ENCODE measurements around the gene LRRC25.
A peak's percentile ranks its signal among the peaks of the same experiment; 100 is the strongest.

LRRC25 gene

DNA sequence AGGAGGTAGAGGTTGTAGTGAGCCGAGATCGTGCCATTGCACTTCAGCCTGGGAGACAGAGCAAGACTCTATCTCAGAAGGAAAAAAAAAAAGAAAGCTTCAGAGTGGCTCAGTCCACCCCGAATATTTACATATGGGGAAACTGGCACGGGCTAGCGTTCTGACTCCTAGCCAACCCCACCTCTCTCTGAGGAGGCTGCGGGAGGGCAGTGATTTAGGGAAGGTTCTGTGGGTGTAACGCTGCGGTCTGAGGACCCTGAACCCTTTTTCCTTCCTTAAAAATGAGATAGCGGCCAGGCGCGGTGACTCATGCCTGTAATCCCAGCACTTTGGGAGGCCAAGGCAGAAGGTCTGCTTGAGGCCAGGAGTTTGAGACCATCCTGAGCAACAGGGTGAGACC, 5.0 kb downstream of the LRRC25 start:
- no peak overlapping the region for H3K4me3 ChIP-seq (ENCODE audit: insufficient read depth in 1 of 2, low read depth in 1 of 2, low read length in 2 of 2)
- H3K36me3 ChIP-seq (ENCODE audit: control insufficient read depth in 1 of 2, insufficient read depth in 2 of 2, low read depth in 1 of 2, low read length in 2 of 2), result peaks cover 16 to 22% of the 10 kb centered on the region in 2 experiments
- no peak overlapping the region for H3K4me2 ChIP-seq (ENCODE audit: low read length, poor library complexity, severe bottlenecking)
- H2BK15ac ChIP-seq (ENCODE audit: low read depth, poor library complexity, severe bottlenecking), result no peak overlapping the region
- H3K9me3 ChIP-seq (ENCODE audit: control insufficient read depth, low read length), result no peaks in the 10 kb centered on the region
- H4K91ac ChIP-seq (ENCODE audit: low read length), result no peak overlapping the region
- no peak overlapping the region for H3K9ac ChIP-seq (ENCODE audit: low read length)
- no peak overlapping the region for H2AFZ ChIP-seq (ENCODE audit: low read depth, low read length)
- DNase-seq, result no peak
- H2BK12ac ChIP-seq (ENCODE audit: low read length in 2 of 2), result no peak overlapping the region
- no peak overlapping the region for H3K14ac ChIP-seq (ENCODE audit: low read length in 2 of 2)
- WGBS, result 87% methylated on average over 8 of the region's 11 CpGs
- H2BK5ac ChIP-seq (ENCODE audit: low read depth, low read length, poor library complexity, severe bottlenecking), result no peak overlapping the region
- H2BK120ac ChIP-seq (ENCODE audit: low read depth, low read length), result no peak overlapping the region
- H3K4me1 ChIP-seq (ENCODE audit: control insufficient read depth, insufficient read depth, low read depth, low read length), result peaks cover 12% of the 10 kb centered on the region
- no peak overlapping the region for H4K8ac ChIP-seq (ENCODE audit: low read length)
- H2AK5ac ChIP-seq (ENCODE audit: low read length, severe bottlenecking), result no peak overlapping the region
- no peak overlapping the region for H3K23ac ChIP-seq (ENCODE audit: low read length in 2 of 2)
- H3K27ac ChIP-seq (ENCODE audit: low read length, poor library complexity, severe bottlenecking), result no peak overlapping the region
- H3K4ac ChIP-seq (ENCODE audit: low read depth in 1 of 2, low read length in 2 of 2), result no peak overlapping the region
- H3K18ac ChIP-seq (ENCODE audit: low read depth in 1 of 2, low read length in 2 of 2), result no peak overlapping the region
- peaks cover 0 to 12% of the 10 kb centered on the region in 2 experiments for H3K27me3 ChIP-seq (ENCODE audit: control insufficient read depth in 1 of 2, insufficient read depth in 1 of 2, low read length in 2 of 2)
- H3K79me1 ChIP-seq (replicated peaks; ENCODE audit: low read length, poor library complexity, severe bottlenecking), result no peaks in the 10 kb centered on the region

DNA sequence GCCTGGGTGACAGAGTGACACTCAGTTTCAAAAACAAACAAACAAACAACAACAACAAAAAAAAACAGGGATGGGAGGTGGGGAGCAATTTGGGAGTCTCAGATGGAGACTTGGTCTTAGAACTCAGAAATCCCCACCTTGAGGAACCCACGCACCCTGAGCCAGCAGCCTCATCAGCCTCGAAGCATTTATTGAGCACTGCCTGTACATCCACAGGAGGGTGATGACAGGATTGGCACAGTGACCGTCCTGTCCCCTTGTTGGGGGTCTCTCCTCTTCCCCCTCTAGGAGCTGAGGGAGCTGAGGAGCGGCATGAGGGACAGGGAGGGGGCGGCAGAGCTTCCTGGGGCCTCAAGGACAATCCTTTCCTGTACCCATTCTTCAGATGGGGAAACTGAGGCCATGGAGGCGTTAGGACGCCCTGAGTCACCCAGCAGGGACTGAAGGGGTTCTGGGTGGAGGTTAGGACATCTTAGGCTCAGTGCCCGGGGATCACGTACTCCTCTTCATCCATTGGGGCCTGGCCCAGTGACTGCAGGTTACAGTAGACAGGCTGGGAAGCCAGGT, 5.8 kb downstream of the LRRC25 start:
- H2BK120ac ChIP-seq (ENCODE audit: low read depth, low read length), result no peak overlapping the region
- no peak overlapping the region for H3K4me2 ChIP-seq (ENCODE audit: low read length, poor library complexity, severe bottlenecking)
- peak overlapping the region; percentile 19 for H4K91ac ChIP-seq (ENCODE audit: low read length)
- no peak overlapping the region for H3K18ac ChIP-seq (ENCODE audit: low read depth in 1 of 2, low read length in 2 of 2)
- H2BK5ac ChIP-seq (ENCODE audit: low read depth, low read length, poor library complexity, severe bottlenecking), result no peak overlapping the region
- no peak for DNase-seq
- no peak overlapping the region for H3K14ac ChIP-seq (ENCODE audit: low read length in 2 of 2)
- H3K23ac ChIP-seq (ENCODE audit: low read length in 2 of 2), result no peak overlapping the region
- no peak overlapping the region for H3K4me3 ChIP-seq (ENCODE audit: insufficient read depth in 1 of 2, low read depth in 1 of 2, low read length in 2 of 2)
- H2AFZ ChIP-seq (ENCODE audit: low read depth, low read length), result no peak overlapping the region
- peak overlapping the region; percentile 11 for H2AK5ac ChIP-seq (ENCODE audit: low read length, severe bottlenecking)
- H3K4ac ChIP-seq (ENCODE audit: low read depth in 1 of 2, low read length in 2 of 2), result peak overlapping the region in 1 of 2 experiments; percentile 29
- H3K36me3 ChIP-seq (ENCODE audit: control insufficient read depth in 1 of 2, insufficient read depth in 2 of 2, low read depth in 1 of 2, low read length in 2 of 2), result peaks cover 16 to 29% of the 10 kb centered on the region in 2 experiments
- peak overlapping the region in 1 of 2 experiments; percentile 59 for H2BK12ac ChIP-seq (ENCODE audit: low read length in 2 of 2)
- H3K27me3 ChIP-seq (ENCODE audit: control insufficient read depth in 1 of 2, insufficient read depth in 1 of 2, low read length in 2 of 2), result peaks cover 0 to 4% of the 10 kb centered on the region in 2 experiments
- no peak overlapping the region for H2BK15ac ChIP-seq (ENCODE audit: low read depth, poor library complexity, severe bottlenecking)
- no peak overlapping the region for H3K9ac ChIP-seq (ENCODE audit: low read length)
- WGBS, result 89% methylated on average over 9 of the region's 9 CpGs
- H4K8ac ChIP-seq (ENCODE audit: low read length), result peak overlapping the region; percentile 35
- H3K9me3 ChIP-seq (ENCODE audit: control insufficient read depth, low read length), result no peaks in the 10 kb centered on the region
- H3K4me1 ChIP-seq (ENCODE audit: control insufficient read depth, insufficient read depth, low read depth, low read length), result peaks cover 16% of the 10 kb centered on the region
- no peak overlapping the region for H3K27ac ChIP-seq (ENCODE audit: low read length, poor library complexity, severe bottlenecking)
- H3K79me1 ChIP-seq (replicated peaks; ENCODE audit: low read length, poor library complexity, severe bottlenecking), result no peaks in the 10 kb centered on the region

- peaks cover 20% of the 10 kb centered on the region for H3K4me1 ChIP-seq (ENCODE audit: control insufficient read depth, insufficient read depth, low read depth, low read length)
- H3K4me3 ChIP-seq (ENCODE audit: insufficient read depth in 1 of 2, low read depth in 1 of 2, low read length in 2 of 2), result no peak overlapping the region
- no peak overlapping the region for H3K4ac ChIP-seq (ENCODE audit: low read depth in 1 of 2, low read length in 2 of 2)
- no peak overlapping the region for H3K23ac ChIP-seq (ENCODE audit: low read length in 2 of 2)
- no peaks in the 10 kb centered on the region for H3K27me3 ChIP-seq (ENCODE audit: control insufficient read depth in 1 of 2, insufficient read depth in 1 of 2, low read length in 2 of 2)
- H3K79me1 ChIP-seq (replicated peaks; ENCODE audit: low read length, poor library complexity, severe bottlenecking), result no peaks in the 10 kb centered on the region
- H2AK5ac ChIP-seq (ENCODE audit: low read length, severe bottlenecking), result no peak overlapping the region
- H3K27ac ChIP-seq (ENCODE audit: low read length, poor library complexity, severe bottlenecking), result peak overlapping the region; percentile 4
- H3K4me2 ChIP-seq (ENCODE audit: low read length, poor library complexity, severe bottlenecking), result no peak overlapping the region
- no peak overlapping the region for H2BK5ac ChIP-seq (ENCODE audit: low read depth, low read length, poor library complexity, severe bottlenecking)
- no peak overlapping the region for H2BK15ac ChIP-seq (ENCODE audit: low read depth, poor library complexity, severe bottlenecking)
- H2BK120ac ChIP-seq (ENCODE audit: low read depth, low read length), result no peak overlapping the region
- peak overlapping the region; percentile 91 for H3K9ac ChIP-seq (ENCODE audit: low read length)
- H2BK12ac ChIP-seq (ENCODE audit: low read length in 2 of 2), result peak overlapping the region in 1 of 2 experiments; percentile 60
- H2AFZ ChIP-seq (ENCODE audit: low read depth, low read length), result no peak overlapping the region
- H3K18ac ChIP-seq (ENCODE audit: low read depth in 1 of 2, low read length in 2 of 2), result peak overlapping the region in 1 of 2 experiments; percentile 48
- H4K91ac ChIP-seq (ENCODE audit: low read length), result no peak overlapping the region
- peak; percentile 76 for DNase-seq
- no peak overlapping the region for H4K8ac ChIP-seq (ENCODE audit: low read length)
- peaks cover 16 to 36% of the 10 kb centered on the region in 2 experiments for H3K36me3 ChIP-seq (ENCODE audit: control insufficient read depth in 1 of 2, insufficient read depth in 2 of 2, low read depth in 1 of 2, low read length in 2 of 2)
- 80% methylated on average over 6 of the region's 6 CpGs for WGBS
- no peak overlapping the region for H3K14ac ChIP-seq (ENCODE audit: low read length in 2 of 2)
- no peaks in the 10 kb centered on the region for H3K9me3 ChIP-seq (ENCODE audit: control insufficient read depth, low read length)
Observed at GRCh38 chr19:18390065-18390907, 7.1 kb downstream of the LRRC25 start.

DNA sequence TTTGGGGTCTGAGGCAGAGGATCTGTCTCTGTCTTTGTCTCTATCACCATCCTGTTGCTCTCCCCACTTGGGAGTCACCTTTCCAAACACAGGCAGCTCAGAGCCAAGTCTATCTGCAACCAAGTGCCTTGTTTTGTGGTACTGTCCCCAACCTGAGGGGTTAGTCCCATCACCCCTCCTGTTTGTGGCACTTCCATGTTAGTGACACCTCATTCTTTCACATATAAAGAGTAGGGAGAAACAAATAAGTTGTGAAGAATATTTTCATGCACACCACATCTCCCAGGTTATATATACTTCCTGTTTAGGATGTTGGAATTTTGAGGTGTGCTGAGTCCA, 7.7 kb downstream of the LRRC25 start:
- no peak for DNase-seq
- Histone ChIP-seq H2BK120ac (ENCODE audit: low read depth, low read length) (no peak overlapping the region), H2AFZ (ENCODE audit: low read depth, low read length) (no peak overlapping the region), H3K4me2 (ENCODE audit: low read length, poor library complexity, severe bottlenecking) (no peak overlapping the region), H3K36me3 (ENCODE audit: control insufficient read depth in 1 of 2, insufficient read depth in 2 of 2, low read depth in 1 of 2, low read length in 2 of 2) (peaks cover 16 to 40% of the 10 kb centered on the region in 2 experiments), H2BK5ac (ENCODE audit: low read depth, low read length, poor library complexity, severe bottlenecking) (no peak overlapping the region), H3K4me3 (ENCODE audit: insufficient read depth in 1 of 2, low read depth in 1 of 2, low read length in 2 of 2) (no peak overlapping the region), H3K9me3 (ENCODE audit: control insufficient read depth, low read length) (no peaks in the 10 kb centered on the region), H2BK12ac (ENCODE audit: low read length in 2 of 2) (no peak overlapping the region), H4K91ac (ENCODE audit: low read length) (no peak overlapping the region), H3K27me3 (ENCODE audit: control insufficient read depth in 1 of 2, insufficient read depth in 1 of 2, low read length in 2 of 2) (no peaks in the 10 kb centered on the region), H3K79me1 (replicated peaks; ENCODE audit: low read length, poor library complexity, severe bottlenecking) (no peaks in the 10 kb centered on the region), H4K8ac (ENCODE audit: low read length) (no peak overlapping the region), H2AK5ac (ENCODE audit: low read length, severe bottlenecking) (peak overlapping the region; percentile 46), H3K18ac (ENCODE audit: low read depth in 1 of 2, low read length in 2 of 2) (no peak overlapping the region), H3K27ac (ENCODE audit: low read length, poor library complexity, severe bottlenecking) (peak overlapping the region; percentile 22), H3K4me1 (ENCODE audit: control insufficient read depth, insufficient read depth, low read depth, low read length) (peaks cover 21% of the 10 kb centered on the region), H3K4ac (ENCODE audit: low read depth in 1 of 2, low read length in 2 of 2) (no peak overlapping the region), H3K14ac (ENCODE audit: low read length in 2 of 2) (no peak overlapping the region), H3K23ac (ENCODE audit: low read length in 2 of 2) (no peak overlapping the region), H2BK15ac (ENCODE audit: low read depth, poor library complexity, severe bottlenecking) (no peak overlapping the region), H3K9ac (ENCODE audit: low read length) (peak overlapping the region; percentile 91)
